Stimulated activated CD4-positive, alpha-beta T cell treated with anti-CD3 and anti-CD28 coated beads, TNF-alpha, amount 100 ng/mL, for 48 hours (primary cell): ENCODE measurements around the gene GALNT13.

Experiments
- DNase-seq, 3 donors: peaks; one replicate each; pipeline ENCODE4 v3.0.0-alpha.2; 2020; ENCODE audit warnings: low read depth in 3 of 3

Gene GALNT13

DNA sequence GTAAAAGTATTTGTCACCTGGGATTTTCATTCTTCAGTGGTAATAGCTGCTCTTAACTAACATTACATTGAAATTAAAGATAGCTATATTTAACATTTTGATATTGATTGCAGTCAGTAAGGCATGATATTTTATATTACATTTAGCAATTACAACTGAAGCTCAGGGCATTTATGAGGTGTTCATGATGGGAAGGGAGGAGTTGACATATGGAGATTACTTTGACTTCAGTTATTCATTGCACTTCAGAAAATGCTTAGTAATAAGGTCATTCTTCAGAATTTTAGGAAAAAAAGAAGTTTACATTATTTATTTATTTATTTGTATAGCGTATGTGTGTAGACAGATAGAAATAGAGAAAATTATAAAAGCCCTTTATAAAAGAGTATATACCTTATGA lies 352.0 kb downstream of the GALNT13 start:
- DNase-seq: no peak

DNA sequence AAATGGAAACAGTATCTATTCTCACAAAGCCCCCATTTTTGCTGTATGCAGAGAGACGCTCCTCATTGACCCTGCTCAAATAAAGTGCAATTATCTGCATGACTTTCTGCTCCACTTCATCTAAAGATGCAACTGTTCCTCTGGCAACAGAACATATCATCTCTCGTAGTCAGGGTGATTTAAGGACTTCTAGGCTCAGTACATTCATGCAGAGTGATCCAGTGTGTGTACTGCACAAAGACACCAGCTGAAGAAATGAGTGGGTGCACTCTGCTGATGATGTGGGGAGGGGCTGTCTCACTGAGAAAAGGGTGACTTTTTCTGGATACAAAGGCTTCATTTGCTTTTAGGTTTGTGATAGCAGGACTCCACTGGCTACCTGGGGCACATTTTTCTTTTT lies 355.2 kb downstream of the GALNT13 start:
- DNase-seq: no peak

DNA sequence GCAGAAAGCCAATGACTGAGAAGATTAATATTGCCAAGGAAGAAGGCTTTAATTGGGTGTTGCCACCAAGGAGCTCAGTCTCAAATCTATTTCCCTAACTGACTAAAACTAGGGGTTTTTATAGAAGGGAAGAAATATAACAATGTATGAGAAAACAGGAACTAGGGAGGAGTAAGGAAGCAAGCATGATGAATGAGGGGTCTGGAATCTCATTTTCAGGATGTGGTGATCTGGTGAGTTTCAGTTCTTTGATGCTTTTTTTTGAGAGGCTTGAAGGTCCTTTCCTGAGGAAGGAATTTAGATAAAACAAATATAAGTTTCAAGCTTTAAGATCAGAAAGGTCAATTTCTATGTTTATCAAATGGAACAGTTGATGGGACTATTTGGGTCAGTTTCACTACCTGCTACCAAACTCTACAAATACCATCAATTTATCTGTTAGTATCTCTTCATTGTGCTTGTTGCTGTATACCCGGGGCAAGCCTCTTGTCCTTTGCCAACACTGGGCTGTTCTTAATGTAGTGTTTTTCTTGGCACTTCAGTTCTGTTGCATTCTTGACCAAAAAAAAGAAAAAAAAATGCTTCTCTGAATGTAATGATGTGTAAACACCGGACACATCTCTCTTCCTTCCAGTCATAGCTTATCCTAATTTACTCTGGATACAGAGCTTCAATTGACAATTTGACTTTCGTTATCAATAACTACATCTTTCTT lies 357.0 kb downstream of the GALNT13 start:
- DNase-seq: no peak

DNA sequence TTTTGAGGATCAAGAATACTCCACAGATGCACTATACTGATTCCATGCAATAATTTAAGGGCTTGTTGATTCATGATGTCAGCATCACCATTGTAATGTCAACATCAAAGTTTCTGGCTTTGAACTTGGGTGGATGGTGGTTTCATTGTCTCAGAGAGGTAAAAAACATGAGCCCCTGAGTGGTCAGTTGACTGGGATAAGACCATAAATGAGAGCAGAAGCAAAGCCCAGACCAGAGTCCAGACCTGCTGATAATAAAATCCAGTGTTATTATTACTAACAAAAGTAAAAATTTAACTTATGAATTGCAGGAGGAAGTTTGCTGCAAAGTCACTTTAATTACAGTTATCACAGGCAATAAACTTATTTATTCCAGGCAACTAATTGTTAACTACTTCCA lies 358.2 kb downstream of the GALNT13 start:
- DNase-seq: no peak

DNA sequence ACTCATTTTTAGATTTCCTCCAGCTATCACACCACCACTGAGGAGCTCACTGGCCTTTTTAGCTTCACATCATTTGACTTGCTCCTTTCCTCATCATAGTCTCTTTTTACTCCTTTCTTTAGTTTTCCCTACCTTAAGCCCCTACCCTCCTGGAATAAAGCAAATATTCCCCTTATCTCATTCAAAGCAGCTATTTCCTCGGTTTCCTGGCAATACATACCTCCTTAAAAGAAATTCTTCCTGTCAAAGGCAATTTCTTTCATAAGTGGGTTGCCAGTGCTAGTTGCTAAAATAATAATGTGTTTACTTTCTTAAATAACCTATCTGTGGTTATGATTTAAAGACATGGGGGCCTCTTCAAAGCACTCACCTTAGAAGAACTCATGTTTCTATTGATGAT lies 359.3 kb downstream of the GALNT13 start:
- DNase-seq: no peak

DNA sequence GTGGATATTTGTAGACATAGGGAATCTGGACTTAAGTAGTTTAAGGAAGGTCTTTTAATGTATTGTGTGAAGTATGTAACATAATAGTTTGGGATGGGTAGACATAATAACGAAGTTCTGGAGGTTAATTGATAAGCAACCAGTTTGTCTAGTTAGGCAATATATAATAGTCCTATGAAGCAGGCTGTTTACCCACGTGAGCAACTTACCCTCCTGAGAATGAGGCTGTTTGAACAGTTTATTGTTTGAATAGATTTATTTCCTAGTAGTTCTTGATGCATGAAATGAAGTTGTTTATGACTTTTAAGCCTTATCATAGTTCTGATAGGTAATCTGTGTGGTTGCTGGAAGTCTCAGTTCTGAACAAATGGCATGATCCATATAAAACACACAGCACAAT lies 361.5 kb downstream of the GALNT13 start:
- DNase-seq: no peak

DNA sequence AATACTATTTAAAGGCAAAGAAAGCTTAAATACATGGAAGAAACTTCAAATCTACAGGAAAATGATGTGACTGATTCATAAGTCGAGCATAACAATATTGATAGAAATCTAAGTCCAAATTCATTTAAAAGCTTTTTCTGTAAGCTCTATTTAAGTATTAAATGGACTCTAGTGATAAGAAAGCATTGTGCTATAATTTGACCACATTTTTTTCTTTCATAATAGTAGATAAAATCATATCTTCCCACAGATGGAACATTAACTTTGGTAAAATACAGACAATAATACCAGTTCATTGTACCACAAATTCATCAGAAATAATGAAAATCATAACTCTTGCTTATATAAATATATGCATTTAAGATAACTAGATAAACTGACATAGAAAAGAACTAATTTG lies 366.5 kb downstream of the GALNT13 start:
- no peak for DNase-seq

DNA sequence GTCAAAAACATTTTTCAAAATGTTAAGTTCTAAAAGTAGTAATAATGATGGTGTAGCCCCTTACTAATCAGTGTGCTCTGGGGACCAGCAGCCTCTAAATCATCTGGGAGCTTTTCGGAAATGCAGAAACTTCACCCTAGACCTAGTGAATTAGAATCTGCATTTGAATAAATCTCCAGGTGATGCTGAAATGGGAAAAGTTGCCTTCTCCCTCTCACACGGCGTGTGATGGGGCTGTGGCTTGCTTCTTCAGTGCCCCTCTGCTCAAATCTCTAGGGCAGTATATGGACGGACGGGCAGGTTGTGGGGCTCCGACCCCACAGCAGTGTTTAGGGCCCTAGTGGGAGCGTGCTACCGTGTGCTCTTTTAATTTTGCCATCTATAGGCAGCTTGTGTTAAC lies 368.6 kb downstream of the GALNT13 start:
- no peak for DNase-seq

DNA sequence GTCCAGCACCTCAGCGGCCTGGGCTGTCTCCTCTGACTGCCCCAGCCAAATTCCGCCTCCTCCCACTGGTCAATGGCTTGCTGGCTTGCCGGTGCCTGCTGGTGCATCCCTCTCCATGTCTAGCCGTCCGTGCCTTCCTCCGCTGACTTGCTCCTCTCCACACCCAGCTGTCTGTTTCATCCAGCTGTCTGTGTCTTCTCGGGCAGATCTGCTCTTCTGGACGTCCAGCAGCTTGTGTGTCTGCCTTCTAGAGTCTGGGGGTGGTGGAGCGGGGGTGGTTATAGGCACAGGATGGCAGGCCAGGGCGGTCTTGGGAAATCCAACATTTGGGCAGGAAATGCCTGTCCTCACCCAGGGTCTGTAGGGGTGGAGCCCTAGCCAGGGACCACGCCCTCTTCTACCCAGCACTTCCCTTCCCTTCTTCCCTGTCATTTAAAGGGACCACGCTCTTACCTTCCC lies 369.2 kb downstream of the GALNT13 start:
- no peak for DNase-seq

DNA sequence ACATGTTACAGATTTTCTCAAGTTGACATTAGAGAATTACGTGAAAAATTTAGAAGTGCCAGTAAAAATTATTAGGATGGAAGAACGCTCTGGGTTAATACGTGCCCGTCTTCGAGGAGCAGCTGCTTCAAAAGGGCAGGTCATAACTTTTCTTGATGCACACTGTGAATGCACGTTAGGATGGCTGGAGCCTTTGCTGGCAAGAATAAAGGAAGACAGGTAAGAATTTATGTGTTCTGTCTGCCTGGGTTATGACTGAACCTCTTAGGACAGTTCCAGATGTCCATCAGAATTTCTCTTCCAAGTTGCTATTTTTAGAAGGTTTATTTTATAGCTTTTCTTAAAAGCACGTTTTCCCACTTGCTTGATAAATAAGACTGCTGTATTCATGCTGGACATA lies 371.0 kb downstream of the GALNT13 start:
- no peak for DNase-seq

DNA sequence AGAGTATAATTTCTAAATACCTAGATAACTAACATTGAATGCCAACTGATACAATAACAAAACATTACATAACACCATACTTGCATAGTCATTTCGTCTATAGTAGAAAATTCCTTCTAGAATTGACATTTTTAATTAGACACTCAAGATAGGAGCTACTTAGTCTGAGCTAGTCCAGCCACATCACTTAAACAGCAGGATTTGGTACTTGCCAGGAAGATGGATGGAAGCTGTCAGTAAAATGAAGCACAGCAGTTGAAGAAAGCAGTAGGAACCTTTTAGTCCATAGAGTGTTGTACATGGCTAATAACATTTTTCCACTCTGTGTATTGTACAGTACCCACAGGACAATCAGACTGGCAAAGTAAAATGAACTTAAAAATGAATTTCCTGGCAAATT lies 372.0 kb downstream of the GALNT13 start:
- DNase-seq: no peak

DNA sequence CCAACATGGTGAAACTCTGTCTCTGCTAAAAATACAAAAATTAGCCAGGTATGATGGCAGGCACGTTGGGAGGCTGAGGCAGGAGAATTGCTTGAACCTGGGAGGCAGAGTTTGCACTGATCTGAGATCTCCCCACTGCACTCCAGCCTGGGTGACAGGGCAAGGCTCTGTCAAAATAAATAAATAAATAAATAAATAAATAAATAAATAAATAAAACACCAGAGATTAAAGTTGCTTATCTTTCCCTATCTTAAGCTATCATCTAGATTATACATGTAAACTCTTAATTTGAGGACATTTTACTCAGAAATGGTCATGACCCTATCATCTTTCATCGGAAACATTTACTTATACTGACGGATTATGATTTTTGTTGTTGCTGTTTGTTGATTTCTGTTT lies 373.2 kb downstream of the GALNT13 start:
- DNase-seq: no peak

DNA sequence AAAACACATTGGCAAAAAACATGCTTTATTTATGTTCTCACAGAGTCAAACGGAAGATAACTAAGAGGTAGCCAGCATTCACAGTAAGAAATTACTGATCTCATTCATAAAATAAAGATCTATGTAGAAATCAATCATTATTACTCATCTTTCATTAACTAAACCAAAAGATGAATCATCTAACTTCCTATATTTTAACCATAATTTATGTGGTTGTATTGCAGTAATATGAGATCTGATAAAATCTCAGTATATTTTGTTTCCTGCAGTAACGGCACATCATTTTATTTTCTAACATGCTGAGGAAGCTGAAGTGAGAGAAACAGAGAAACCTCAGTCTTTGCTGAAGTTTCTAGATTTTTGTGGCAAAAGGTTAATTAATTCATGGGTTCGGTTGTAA lies 375.8 kb downstream of the GALNT13 start:
- no peak for DNase-seq

DNA sequence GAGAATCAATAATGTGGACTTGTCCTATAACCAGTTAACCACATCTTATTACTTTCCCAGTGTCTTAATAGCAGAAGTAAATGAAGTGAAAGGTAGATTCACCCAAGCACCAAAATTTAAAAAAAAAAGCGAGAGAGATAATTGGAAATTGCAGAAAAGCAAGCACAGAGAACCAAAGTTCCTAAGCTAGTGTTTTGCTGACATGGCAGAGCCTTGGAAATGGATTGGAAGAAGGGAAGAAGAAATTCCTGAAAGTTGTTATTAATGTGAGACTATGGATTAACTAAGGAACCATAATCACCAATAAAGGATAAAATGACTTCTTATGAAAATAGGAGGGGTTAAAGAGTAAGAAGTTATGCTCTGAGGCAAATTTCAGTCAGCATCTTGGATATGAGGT lies 384.4 kb downstream of the GALNT13 start:
- DNase-seq: no peak

DNA sequence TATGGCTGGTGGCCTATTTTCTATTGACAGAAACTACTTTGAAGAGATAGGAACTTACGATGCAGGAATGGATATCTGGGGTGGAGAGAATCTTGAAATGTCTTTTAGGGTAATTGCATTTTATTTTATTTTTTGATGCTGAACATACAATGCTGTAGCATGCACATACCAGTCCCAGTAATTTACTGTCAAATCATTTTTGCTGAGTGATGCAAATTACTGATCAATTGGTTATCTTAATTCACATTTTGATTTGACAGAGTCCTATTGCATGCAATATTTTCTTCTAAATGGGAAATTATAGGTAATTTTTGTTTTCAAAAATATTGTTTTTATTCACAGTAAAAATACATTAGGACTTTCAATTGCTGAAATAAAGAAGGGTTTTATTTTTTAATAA lies 387.3 kb downstream of the GALNT13 start:
- no peak for DNase-seq

DNA sequence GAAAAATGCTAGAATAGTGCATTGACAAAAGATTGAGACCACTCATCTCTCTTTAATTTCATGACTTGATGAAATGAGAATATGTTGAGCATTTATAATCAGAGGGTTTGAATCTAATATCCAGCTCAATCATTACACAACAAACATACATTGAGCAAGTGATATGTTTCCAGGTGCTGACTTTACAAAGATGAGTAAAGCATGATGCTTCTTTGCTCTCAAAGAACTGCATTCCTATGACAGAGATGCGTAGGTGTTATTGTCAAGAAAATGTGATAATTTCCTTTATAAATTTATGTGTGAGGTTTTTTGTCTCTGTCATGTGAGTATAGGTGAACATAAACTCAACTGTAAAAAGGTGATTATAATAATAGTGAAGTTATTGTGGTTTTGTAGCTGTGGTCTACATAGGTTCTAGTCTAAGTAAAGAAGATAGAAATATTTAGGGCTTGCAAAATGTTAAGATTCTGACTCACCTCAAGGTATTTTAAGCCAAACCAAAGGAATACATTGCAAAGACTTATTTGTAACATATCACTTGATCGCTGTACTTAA lies 389.8 kb downstream of the GALNT13 start:
- DNase-seq: no peak

DNA sequence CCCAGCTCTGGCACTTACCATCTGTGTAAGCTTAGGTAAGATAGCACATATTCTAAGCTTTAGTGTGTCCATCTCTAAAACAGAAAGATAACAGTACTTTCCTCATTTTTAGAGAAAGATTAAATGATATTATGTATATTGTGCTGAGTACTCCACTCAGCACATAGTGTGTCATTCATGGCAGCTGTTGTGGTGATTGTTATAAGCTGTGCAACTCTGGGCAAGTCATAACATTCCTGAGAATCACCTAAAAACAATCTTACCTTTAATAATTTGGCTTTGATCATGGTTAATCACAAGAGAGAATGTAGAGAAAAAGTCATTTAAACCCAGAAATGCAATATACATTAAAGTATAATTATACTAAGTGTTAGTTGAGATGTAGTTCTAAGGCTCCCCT lies 391.5 kb downstream of the GALNT13 start:
- no peak for DNase-seq

DNA sequence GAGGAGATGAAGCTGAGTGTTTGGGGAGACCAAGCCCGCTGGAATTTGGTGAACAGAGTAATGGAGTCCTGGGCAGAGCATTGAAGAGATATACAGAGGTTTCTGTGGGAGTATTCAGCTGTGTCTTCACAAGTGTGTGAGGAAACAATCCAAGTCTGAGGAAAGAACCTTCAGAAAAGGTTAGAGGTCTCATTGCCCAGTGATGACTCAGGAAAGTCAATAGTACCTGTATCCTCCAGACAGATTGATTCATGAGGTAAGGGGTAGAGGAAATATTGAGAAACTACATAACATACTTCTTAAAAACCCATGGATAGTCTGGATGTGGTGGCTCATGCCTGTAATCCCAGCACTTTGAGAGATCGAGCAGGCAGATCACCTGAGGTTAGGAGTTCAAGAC lies 392.3 kb downstream of the GALNT13 start:
- no peak for DNase-seq

DNA sequence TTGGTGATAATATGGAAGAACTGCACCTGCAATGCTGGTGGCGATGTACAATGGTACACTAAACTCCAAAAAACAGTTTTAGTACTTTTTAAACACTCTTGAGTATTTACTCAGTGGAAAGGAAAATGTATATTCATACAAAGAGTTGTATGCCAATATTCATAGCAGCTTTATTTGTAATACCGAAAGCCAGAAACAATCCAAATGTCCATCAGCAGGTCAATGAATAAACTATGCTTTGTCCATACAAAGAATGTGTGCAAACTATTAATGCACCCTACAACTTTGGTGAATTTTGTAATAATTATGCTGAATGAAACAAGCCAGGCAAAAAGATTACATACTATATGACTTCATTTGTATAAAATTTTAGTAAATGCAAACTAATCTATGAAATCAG lies 396.3 kb downstream of the GALNT13 start:
- no peak for DNase-seq

DNA sequence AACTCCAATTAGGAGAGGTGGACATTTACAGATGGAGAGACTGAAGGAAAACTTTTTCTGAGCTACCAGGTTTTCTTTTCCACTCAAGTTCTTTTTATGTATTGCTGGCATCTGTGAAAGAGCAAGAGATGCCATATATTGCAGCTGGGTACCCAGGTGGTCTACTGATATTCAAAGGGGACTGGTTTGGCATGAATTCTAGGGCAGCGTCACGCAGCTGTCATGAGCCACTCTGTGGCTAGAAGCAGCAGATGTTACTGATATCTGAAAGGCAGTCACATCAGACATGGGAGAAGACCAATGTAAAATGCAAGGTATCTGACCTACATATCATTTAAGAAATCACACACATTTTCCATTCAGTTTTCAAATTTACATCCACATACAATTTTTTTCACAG lies 408.8 kb downstream of the GALNT13 start:
- DNase-seq: no peak

DNA sequence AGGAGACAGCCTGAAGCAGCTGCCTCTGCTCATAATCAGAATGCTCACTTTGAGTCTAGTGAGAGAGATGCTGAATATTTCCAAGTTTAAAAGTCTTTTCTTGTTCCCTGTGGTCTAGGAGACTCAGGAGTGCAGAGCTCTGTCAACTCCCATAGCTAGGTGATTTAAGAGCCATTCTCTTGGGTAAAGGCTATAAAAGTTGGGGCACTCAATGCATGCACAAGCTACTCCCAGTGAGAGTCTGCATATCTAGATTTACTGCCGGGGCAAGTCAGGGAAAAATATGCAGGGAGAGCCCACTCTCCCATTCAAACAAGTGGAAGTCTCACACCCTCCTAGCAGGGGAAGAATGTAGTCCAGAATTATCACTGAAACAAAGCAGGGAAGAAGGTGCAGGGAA lies 418.1 kb downstream of the GALNT13 start:
- no peak for DNase-seq

DNA sequence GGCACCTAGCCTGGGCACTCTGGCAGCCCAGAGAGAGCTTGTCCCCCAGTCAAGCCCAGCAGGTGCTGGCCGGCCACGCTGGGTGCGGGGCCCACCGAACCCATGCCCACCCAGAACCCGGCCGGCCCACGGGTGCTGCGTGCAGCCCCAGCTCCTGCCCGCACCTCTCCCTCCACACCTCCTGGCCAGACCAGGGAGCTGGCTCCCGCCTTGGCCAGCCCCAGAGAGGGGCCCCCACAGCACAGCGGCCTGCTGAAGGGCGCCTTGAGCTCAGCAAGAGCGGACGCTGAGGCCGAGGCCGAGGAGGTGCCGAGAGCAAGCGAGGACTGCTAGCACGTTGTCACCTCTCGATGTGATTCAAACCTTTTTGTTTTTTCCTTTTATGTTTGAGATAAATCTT lies 419.8 kb downstream of the GALNT13 start:
- no peak for DNase-seq

DNA sequence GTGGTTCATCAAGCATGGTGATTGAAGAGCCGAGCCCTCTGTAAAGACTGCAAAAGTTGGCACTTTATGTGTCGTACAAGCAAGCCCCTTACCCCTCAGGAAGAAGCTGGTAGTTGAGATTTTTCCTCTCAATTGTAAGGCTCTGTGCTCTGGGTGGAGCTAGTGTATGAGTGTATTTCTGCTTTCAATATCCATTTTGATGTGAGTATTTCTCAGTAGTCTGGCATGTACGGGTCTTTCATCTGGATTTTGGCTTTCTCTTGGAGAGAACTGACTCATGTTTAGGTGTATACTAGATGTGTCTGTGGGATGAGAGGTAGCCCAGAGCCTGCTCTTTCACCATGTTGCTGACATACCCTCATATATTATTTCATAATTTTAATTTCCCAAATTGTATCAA lies 420.2 kb downstream of the GALNT13 start:
- no peak for DNase-seq

DNA sequence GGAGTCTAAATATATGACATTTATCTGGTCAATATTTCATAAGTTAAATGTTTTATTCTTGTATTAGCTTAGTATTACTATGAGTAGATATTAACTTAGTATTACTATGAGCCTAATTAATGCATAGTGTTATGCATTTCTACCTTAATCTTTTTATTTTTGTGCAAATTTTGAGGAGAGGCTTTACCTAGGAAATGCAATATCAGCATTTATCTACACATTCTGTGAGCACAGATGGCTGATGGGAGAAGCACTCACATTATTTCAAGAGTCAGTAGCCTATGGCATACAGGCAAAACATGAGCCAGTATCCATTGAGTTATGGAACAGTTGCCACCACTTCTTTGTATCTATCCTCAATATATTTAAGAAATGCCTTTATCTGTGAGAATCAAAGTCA lies 422.1 kb downstream of the GALNT13 start:
- no peak for DNase-seq
